B cell (primary cell): ENCODE measurements around the gene XPO4.
"Not testable (repeated sequence)": the region's sequence is repeated elsewhere in the genome, so short reads cannot be mapped to it uniquely, and the experiment has no call there.

Experiments used
- CTCF ChIP-seq: fragments of 200-600 bp; IDR thresholded peaks from one replicate; pipeline ENCODE4 v1.8.0; 2022; ENCODE audit warnings: antibody characterized with exemption, mild to moderate bottlenecking
- EZH2 ChIP-seq: IDR thresholded peaks from 2 replicates; pipeline ENCODE4 v1.6.1; 2012; ENCODE audit warnings: borderline replicate concordance, low read depth, mild to moderate bottlenecking, moderate library complexity, low read length; ENCODE audit not compliant: insufficient read depth, poor library complexity, severe bottlenecking

DNA sequence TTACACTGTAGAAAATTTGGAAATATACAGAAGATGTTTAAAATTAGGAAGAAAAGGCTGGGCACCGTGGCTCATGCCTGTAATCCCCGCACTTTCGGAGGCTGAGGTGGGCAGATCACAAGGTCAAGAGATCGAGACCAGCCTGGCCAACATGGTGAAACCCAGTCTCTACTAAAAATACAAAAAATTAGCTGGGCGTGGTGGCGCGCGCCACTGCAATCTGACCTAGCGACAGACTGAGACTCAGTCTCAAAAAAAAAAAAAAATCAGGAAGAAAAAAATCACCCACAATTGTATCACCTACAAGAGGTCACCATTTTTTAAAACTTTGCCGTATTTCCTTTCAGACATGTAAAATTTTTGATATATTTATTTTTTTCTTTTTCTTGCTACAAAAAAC lies 38.0 kb upstream of the XPO4 start:
- TF ChIP-seq CTCF, EZH2: not testable (repeated sequence)
